SK-N-MC (cell line): Measurements from ENCODE around the gene NRXN3.

ENCODE experiments used
- DNase-seq: peaks from one replicate; pipeline ENCODE4 v3.0.0-alpha.2; 2011; ENCODE audit warnings: low read depth, low spot score
- H3K27ac ChIP-seq: fragments of 200-600 bp; sonication (generic); 2 replicates; pipeline ENCODE4 v1.5.1; 2016; ENCODE audit warnings: mixed run types
- H3K36me3 ChIP-seq: fragments of 200-600 bp; sonication (generic); 2 replicates; pipeline ENCODE4 v1.6.1; 2017; ENCODE audit warnings: antibody characterized with exemption, low read length, mixed read lengths; ENCODE audit not compliant: insufficient read depth
- H3K4me3 ChIP-seq: fragments of 200-600 bp; sonication (generic); 2 replicates; pipeline ENCODE4 v1.5.1; 2016
- H3K9ac ChIP-seq: fragments of 200-600 bp; sonication (generic); 2 replicates; pipeline ENCODE4 v1.8.0; 2017; ENCODE audit warnings: mixed run types, mixed read lengths; ENCODE audit not compliant: insufficient read length
- H3K9me3 ChIP-seq: fragments of 200-600 bp; sonication (generic); 2 replicates; pipeline ENCODE4 v1.6.1; 2017; ENCODE audit warnings: low read depth, mild to moderate bottlenecking, antibody characterized with exemption, low read length, moderate library complexity, mixed read lengths
- EZH2 ChIP-seq: fragments of 200-600 bp; sonication (generic); IDR thresholded peaks from one replicate; pipeline ENCODE4 v1.6.1; 2017; ENCODE audit warnings: antibody characterized with exemption
- FOXP2 ChIP-seq: optimal IDR thresholded peaks from 2 replicates; pipeline ENCODE3; 2011; ENCODE audit warnings: mild to moderate bottlenecking, moderate library complexity; ENCODE audit not compliant: insufficient read depth; ENCODE audit errors: extremely low read length, control extremely low read depth
- POLR2AphosphoS5 ChIP-seq: IDR thresholded peaks from 2 replicates; pipeline ENCODE4 v1.6.1; 2012; ENCODE audit warnings: mild to moderate bottlenecking, low read depth, low read length, borderline replicate concordance

Gene NRXN3

GRCh38 chr14:78313499-78313898 is 143.3 kb downstream of the NRXN3 start:
- Histone ChIP-seq H3K9me3 (no peaks in the 10 kb centered on the region), H3K36me3 (no peaks in the 10 kb centered on the region), H3K9ac (no peak overlapping the region), H3K4me3 (no peak overlapping the region), H3K27ac (no peak overlapping the region)
- TF ChIP-seq POLR2AphosphoS5 (no peak), EZH2 (no peak), FOXP2 (no peak)
- DNase-seq: no peak

GRCh38 chr14:78314484-78314883 is 144.3 kb downstream of the NRXN3 start:
- Histone ChIP-seq H3K9ac (no peak overlapping the region), H3K27ac (no peak overlapping the region), H3K36me3 (no peaks in the 10 kb centered on the region), H3K9me3 (no peaks in the 10 kb centered on the region), H3K4me3 (no peak overlapping the region)
- TF ChIP-seq EZH2 (no peak), POLR2AphosphoS5 (no peak), FOXP2 (no peak)
- DNase-seq: no peak

DNA sequence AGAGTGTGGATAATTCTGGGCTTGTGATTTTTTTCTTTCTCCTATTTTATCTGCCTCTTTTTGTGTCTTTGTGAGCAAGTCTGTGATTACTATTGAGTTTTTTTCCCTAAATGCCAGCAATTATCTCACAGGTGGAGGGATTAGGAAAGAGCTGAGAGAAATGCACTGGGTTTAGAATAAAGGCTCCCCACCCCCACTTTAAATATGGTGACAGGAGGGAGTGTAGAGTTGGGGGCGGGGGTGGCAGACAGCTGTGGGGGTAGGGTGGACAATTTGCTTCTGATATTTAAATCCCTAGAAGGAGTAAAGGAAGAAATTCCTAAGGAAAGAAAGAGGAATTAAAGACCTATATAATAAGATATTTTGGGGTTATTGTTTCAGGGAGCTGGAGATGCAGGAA is 145.9 kb downstream of the NRXN3 start:
- Histone ChIP-seq H3K9ac (no peak overlapping the region), H3K27ac (no peak overlapping the region), H3K4me3 (no peak overlapping the region), H3K9me3 (no peaks in the 10 kb centered on the region), H3K36me3 (no peaks in the 10 kb centered on the region)
- no peak for TF ChIP-seq EZH2
- no peak for TF ChIP-seq POLR2AphosphoS5
- no peak for TF ChIP-seq FOXP2
- DNase-seq: no peak

GRCh38 chr14:78316786-78317185 is 146.6 kb downstream of the NRXN3 start:
- no peak for DNase-seq
- no peak overlapping the region for H3K27ac ChIP-seq
- no peak overlapping the region for H3K4me3 ChIP-seq
- H3K36me3 ChIP-seq: no peaks in the 10 kb centered on the region
- TF ChIP-seq FOXP2: no peak
- TF ChIP-seq POLR2AphosphoS5: no peak
- no peak for TF ChIP-seq EZH2
- H3K9ac ChIP-seq: no peak overlapping the region
- H3K9me3 ChIP-seq: no peaks in the 10 kb centered on the region

DNA sequence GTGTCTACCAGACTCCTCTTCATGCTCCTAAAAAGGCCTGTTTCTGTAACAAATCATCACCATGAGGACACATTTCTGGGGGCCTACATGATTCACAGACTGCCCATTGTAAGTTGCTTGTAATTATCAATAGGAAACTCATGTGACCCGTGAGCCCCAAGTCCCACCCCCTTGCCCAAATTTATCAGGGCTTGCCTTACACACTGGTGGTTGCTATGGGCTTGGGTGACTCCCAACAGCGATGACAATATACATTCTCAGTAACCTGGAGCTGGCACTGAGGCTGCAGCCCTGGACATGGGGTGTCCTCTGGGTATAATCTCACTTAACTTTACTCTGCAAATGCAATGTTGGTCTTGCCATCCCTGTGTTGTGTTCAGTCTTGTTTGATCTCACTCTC is 149.2 kb downstream of the NRXN3 start:
- no peak for TF ChIP-seq FOXP2
- no peak for TF ChIP-seq POLR2AphosphoS5
- no peak for TF ChIP-seq EZH2

DNA sequence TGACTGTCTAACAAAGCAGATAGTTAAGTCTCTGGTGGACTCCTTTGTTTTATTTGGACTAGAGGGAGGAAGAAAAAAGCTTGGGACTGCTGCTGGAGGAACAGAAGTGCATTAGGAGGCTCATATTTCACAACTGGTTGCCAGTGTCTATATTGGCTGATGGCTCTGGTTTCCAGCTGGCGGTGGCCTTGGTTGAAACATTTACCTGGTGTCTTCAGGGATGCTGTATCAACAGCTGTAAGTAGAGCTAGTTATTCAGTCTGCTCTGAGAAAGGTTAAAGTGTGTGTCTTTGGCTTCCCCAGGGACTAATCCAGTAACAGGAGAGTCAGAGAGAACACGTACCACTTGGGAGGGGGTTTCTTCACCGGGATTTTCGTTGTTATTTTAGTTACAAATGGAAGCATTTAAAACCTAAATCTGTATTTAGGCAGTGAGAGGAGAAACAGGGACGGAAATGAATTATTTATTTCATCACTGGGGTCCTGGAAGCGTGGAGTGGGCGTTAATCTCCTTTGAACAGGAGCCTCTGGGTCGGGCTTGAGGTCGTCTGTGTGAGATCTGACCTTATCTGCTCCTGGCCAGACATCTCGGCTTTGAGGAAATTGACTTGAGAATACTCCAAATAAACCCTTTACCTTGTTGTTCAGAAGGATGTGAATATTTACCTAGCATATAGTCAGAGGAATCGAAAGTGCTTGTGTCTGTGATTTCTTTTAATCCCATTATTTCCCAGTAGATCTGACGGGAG is 149.9 kb downstream of the NRXN3 start:
- Histone ChIP-seq H3K36me3 (no peaks in the 10 kb centered on the region), H3K9me3 (no peaks in the 10 kb centered on the region), H3K4me3 (no peak overlapping the region), H3K27ac (no peak overlapping the region), H3K9ac (no peak overlapping the region)
- DNase-seq: no peak
- TF ChIP-seq FOXP2 (no peak), POLR2AphosphoS5 (no peak)

More for the DNA sequence above, 149.2 kb downstream of the NRXN3 start:
- no peak overlapping the region for H3K4me3 ChIP-seq
- H3K9ac ChIP-seq: no peak overlapping the region
- H3K27ac ChIP-seq: no peak overlapping the region
- no peaks in the 10 kb centered on the region for H3K36me3 ChIP-seq
- H3K9me3 ChIP-seq: no peaks in the 10 kb centered on the region
- no peak for DNase-seq

- Histone ChIP-seq H3K9ac (no peak overlapping the region), H3K4me3 (no peak overlapping the region), H3K9me3 (no peaks in the 10 kb centered on the region), H3K27ac (no peak overlapping the region), H3K36me3 (no peaks in the 10 kb centered on the region)
- TF ChIP-seq FOXP2: no peak
- no peak for TF ChIP-seq EZH2
- no peak for TF ChIP-seq POLR2AphosphoS5
- DNase-seq: no peak
Observed at GRCh38 chr14:78324353-78324752, 154.2 kb downstream of the NRXN3 start.

- TF ChIP-seq POLR2AphosphoS5 (no peak), EZH2 (no peak), FOXP2 (no peak)
- Histone ChIP-seq H3K36me3 (no peaks in the 10 kb centered on the region), H3K4me3 (no peak overlapping the region), H3K9ac (no peak overlapping the region), H3K9me3 (no peaks in the 10 kb centered on the region), H3K27ac (no peak overlapping the region)
- DNase-seq: no peak
Observed at GRCh38 chr14:78325911-78326310, 155.7 kb downstream of the NRXN3 start.
